ENCODE results near the gene AFP. TPM values are rescaled to one million over a fixed set of nuclear protein-coding genes. Genes with fewer than 3 reads are reported as not detected.

AFP gene
- polyA plus RNA-seq, 1 donor (not counting 4 experiments of a cell fraction or from before 2014, with no cell fraction given): 1.8 TPM

DNA sequence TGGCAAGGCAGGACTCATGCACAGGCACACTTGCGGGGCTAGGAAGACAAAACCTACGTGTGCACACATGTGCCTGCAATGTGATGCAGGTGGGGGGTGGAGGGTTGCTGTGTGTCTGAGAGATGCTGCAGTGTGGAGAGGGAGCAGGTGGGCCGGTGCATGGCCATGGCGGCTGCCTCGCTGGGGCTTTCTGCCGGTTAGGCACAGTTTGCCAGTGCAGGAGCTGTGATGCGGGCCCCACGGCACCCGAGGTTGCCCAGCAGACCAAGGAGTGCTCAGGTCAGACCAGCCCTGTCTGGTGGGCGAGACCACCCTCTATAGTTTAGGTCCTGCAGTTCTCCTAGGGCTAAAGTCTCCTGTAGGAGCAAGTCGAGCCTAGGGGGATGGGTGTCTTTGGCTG, 41.2 kb downstream of the AFP start:
- Histone ChIP-seq H3K4me1 (ENCODE audit: control insufficient read depth, extremely low read depth, insufficient read depth, low read length) (no peaks in the 10 kb centered on the region), H3K36me3 (ENCODE audit: control insufficient read depth in 2 of 2, extremely low read depth in 1 of 2, insufficient read depth in 2 of 2, low read length in 2 of 2) (no peaks in the 10 kb centered on the region), H3K9me1 (ENCODE audit: control insufficient read depth, extremely low read depth, insufficient read depth, low read length) (no peaks in the 10 kb centered on the region), H3K27me3 (ENCODE audit: control insufficient read depth, extremely low read depth, insufficient read depth, low read length) (no peaks in the 10 kb centered on the region), H3K27ac (ENCODE audit: control insufficient read depth, insufficient read depth, low read length) (no peak overlapping the region), H3K79me2 (ENCODE audit: control insufficient read depth, insufficient read depth, low read length) (no peaks in the 10 kb centered on the region), H3K9ac (ENCODE audit: control insufficient read depth, extremely low read depth, insufficient read depth, low read length) (no peak overlapping the region), H3K9me3 (ENCODE audit: control insufficient read depth, low read depth, low read length) (peaks cover 7% of the 10 kb centered on the region), H4K20me1 (ENCODE audit: control insufficient read depth, extremely low read depth, insufficient read depth, low read length) (no peaks in the 10 kb centered on the region), H3K4me3 (ENCODE audit: control insufficient read depth in 2 of 3, extremely low read depth in 1 of 3, insufficient read depth in 2 of 3, low read depth in 1 of 3, low read length in 3 of 3) (no peak overlapping the region), H3K4me2 (ENCODE audit: control insufficient read depth, extremely low read depth, insufficient read depth, low read depth, low read length) (no peak overlapping the region), H2AFZ (ENCODE audit: control insufficient read depth, low read length) (no peak overlapping the region)
- dilution Hi-C loops (cut with MboI; ENCODE audit: extremely low pct_ligation_motif_present, low sequenced_read_pairs): no loop called here
- TF ChIP-seq, protein P1, sequence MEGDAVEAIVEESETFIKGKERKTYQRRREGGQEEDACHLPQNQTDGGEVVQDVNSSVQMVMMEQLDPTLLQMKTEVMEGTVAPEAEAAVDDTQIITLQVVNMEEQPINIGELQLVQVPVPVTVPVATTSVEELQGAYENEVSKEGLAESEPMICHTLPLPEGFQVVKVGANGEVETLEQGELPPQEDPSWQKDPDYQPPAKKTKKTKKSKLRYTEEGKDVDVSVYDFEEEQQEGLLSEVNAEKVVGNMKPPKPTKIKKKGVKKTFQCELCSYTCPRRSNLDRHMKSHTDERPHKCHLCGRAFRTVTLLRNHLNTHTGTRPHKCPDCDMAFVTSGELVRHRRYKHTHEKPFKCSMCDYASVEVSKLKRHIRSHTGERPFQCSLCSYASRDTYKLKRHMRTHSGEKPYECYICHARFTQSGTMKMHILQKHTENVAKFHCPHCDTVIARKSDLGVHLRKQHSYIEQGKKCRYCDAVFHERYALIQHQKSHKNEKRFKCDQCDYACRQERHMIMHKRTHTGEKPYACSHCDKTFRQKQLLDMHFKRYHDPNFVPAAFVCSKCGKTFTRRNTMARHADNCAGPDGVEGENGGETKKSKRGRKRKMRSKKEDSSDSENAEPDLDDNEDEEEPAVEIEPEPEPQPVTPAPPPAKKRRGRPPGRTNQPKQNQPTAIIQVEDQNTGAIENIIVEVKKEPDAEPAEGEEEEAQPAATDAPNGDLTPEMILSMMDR (optimal IDR thresholded peaks at IDR 0.05 in 1 of 3, IDR thresholded peaks at IDR 0.05 in 1 of 3, conservative IDR thresholded peaks at IDR 0.05 in 1 of 3; ENCODE audit: extremely low read depth in 1 of 3, insufficient read depth in 2 of 3, low read length in 3 of 3): no peak
- no peak for TF ChIP-seq EZH2 (IDR thresholded peaks at IDR 0.05; ENCODE audit: low read length)
- DNase-seq (ENCODE audit: low read depth, low spot score) (no peak), FAIRE-seq (no peak)

DNA sequence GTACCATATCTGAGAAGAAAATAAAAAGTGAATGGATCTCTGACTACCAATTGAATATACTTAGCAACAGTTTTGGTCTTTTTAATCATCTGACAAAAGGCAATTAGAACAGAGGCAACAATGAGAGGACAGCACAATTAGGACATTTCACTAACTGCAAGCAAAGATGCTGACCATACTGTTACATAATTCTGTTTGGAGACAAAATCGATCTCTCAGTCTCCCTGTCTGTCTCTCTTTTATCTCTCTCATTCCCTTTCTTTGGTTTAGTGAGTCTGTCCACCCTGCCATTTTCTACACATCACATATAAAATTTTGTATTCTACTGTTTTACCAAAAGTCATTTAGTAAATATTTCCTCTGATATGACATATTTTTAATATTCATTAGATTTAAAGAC, 43.3 kb downstream of the AFP start:
- Histone ChIP-seq H3K4me3 (ENCODE audit: control insufficient read depth in 2 of 3, extremely low read depth in 1 of 3, insufficient read depth in 2 of 3, low read depth in 1 of 3, low read length in 3 of 3) (no peak overlapping the region), H3K27ac (ENCODE audit: control insufficient read depth, insufficient read depth, low read length) (no peak overlapping the region), H4K20me1 (ENCODE audit: control insufficient read depth, extremely low read depth, insufficient read depth, low read length) (no peaks in the 10 kb centered on the region), H2AFZ (ENCODE audit: control insufficient read depth, low read length) (no peak overlapping the region), H3K9me3 (ENCODE audit: control insufficient read depth, low read depth, low read length) (peaks cover 7% of the 10 kb centered on the region), H3K27me3 (ENCODE audit: control insufficient read depth, extremely low read depth, insufficient read depth, low read length) (no peaks in the 10 kb centered on the region), H3K9ac (ENCODE audit: control insufficient read depth, extremely low read depth, insufficient read depth, low read length) (no peak overlapping the region), H3K9me1 (ENCODE audit: control insufficient read depth, extremely low read depth, insufficient read depth, low read length) (no peaks in the 10 kb centered on the region), H3K4me2 (ENCODE audit: control insufficient read depth, extremely low read depth, insufficient read depth, low read depth, low read length) (no peak overlapping the region), H3K36me3 (ENCODE audit: control insufficient read depth in 2 of 2, extremely low read depth in 1 of 2, insufficient read depth in 2 of 2, low read length in 2 of 2) (no peaks in the 10 kb centered on the region), H3K4me1 (ENCODE audit: control insufficient read depth, extremely low read depth, insufficient read depth, low read length) (no peaks in the 10 kb centered on the region), H3K79me2 (ENCODE audit: control insufficient read depth, insufficient read depth, low read length) (no peaks in the 10 kb centered on the region)
- dilution Hi-C loops (cut with MboI; ENCODE audit: extremely low pct_ligation_motif_present, low sequenced_read_pairs): no loop called here
- TF ChIP-seq EZH2 (IDR thresholded peaks at IDR 0.05; ENCODE audit: low read length): no peak
- TF ChIP-seq, protein P1 (optimal IDR thresholded peaks at IDR 0.05 in 1 of 3, IDR thresholded peaks at IDR 0.05 in 1 of 3, conservative IDR thresholded peaks at IDR 0.05 in 1 of 3; ENCODE audit: extremely low read depth in 1 of 3, insufficient read depth in 2 of 3, low read length in 3 of 3): no peak
- DNase-seq (ENCODE audit: low read depth, low spot score) (no peak), FAIRE-seq (no peak)

Data from keratinocyte (primary cell).